Left lung (tissue), 10 donors: ENCODE measurements around the gene KICS2. TPM values are rescaled to one million over a fixed set of nuclear protein-coding genes. Genes with fewer than 3 reads are reported as not detected.

Source experiments
- ATAC-seq: fragments of 200-7000 bp; cut with Tn5 transposase; one replicate; pipeline ENCODE4 v1.9.1; 2020; ENCODE audit warnings: moderate library complexity
- DNase-seq, 4 donors: peaks; one replicate each; pipeline ENCODE4 v3.0.0-alpha.2; 2013 to 2020
- H3K27ac ChIP-seq, 2 donors: fragments of 200-600 bp; sonication (generic) in 1 of 2; one replicate each; pipeline versions ENCODE4 v1.5.0 to v1.8.0; 2020 to 2021
- H3K27me3 ChIP-seq, 2 donors: fragments of 200-600 bp; sonication (generic) in 1 of 2; one replicate each; pipeline versions ENCODE4 v1.5.0 to v1.8.0; 2020 to 2021
- H3K36me3 ChIP-seq, 2 donors: fragments of 200-600 bp; sonication (generic) in 1 of 2; one replicate each; pipeline versions ENCODE4 v1.5.0 to v1.8.0; 2020 to 2021
- H3K4me1 ChIP-seq, 2 donors: fragments of 200-600 bp; one replicate each; pipeline ENCODE4 v1.8.0; 2021
- H3K4me3 ChIP-seq, 2 donors: fragments of 200-600 bp; sonication (generic) in 1 of 2; one replicate each; pipeline versions ENCODE4 v1.5.0 to v1.8.0; 2020 to 2021; ENCODE audit warnings: mild to moderate bottlenecking in 1 of 2
- H3K9me3 ChIP-seq, 2 donors: fragments of 200-600 bp; sonication (generic) in 1 of 2; one replicate each; pipeline versions ENCODE4 v1.5.0 to v1.8.0; 2020 to 2021
- CTCF ChIP-seq, 2 donors: fragments of 200-600 bp; sonication (generic) in 1 of 2; IDR thresholded peaks; one replicate each; pipeline versions ENCODE4 v1.5.0 to v1.8.0; 2021; ENCODE audit warnings: antibody characterized with exemption in 2 of 2
- intact Hi-C, 2 donors: fragments of 100-400 bp; cut with DNase I; formaldehyde crosslinking; loops; one replicate each; pipeline versions ENCODE4 v1.11.2 to v1.14.2; 2022
- polyA plus RNA-seq, 6 donors: library from polyadenylated mRNA; unstranded; fragments of 120-200 nt; gene quantifications; one replicate each; pipeline ENCODE4 v1.2.1, GENCODE V29; 2013; ENCODE audit not compliant: insufficient read length in 6 of 6
- total RNA-seq, 2 donors: library from RNA; stranded (reverse); fragmentation: NEBNext Ultra II Directional; extraction: Animal tissue kit (Norgen Biotek cat#: 25700); gene quantifications; one replicate each; pipeline ENCODE4 v1.2.1, GENCODE V29; 2021
- donor health status: DM: no; HTN: yes; CAD: no.
- donor health status: DM: no; HTN: no; CAD: no.

KICS2 gene
- total and polyA plus RNA-seq, 8 donors: 3.7 to 7.8 (median 4.2) TPM

DNA sequence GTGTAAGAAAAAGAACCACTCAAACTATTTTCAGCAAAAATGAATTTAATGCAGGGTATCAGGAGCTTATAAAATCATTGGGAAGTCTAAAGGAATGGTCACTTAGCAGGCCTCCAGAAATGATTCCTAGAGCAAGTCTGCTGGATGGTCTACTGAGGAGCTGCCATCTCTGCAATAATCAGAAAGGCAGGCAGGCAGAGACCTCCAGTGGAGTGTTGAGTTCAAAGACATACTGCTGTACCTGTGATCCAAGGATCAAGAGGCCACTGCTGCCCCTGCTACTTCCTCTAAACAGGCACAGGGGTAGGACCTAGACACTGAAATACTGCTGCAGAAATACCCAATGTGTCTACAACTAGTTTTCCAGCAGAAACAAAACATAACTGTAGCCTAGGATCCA is 14.5 kb upstream of the KICS2 start:
- Histone ChIP-seq H3K4me3 (no peak overlapping the region), H3K27ac (no peak overlapping the region), H3K9me3 (no peaks in the 10 kb centered on the region), H3K36me3 (no peaks in the 10 kb centered on the region), H3K4me1 (no peaks in the 10 kb centered on the region), H3K27me3 (no peaks in the 10 kb centered on the region)
- ATAC-seq (no peak), DNase-seq (no peak)
- TF ChIP-seq CTCF (IDR thresholded peaks at IDR 0.05): no peak
- intact Hi-C loops: no loop called here

- intact Hi-C loops: no loop called here
- no peak for ATAC-seq
- H3K27me3 ChIP-seq: no peaks in the 10 kb centered on the region
- H3K36me3 ChIP-seq: no peaks in the 10 kb centered on the region
- no peak overlapping the region for H3K4me3 ChIP-seq
- TF ChIP-seq CTCF (IDR thresholded peaks at IDR 0.05): no peak
- no peak overlapping the region for H3K27ac ChIP-seq
- H3K9me3 ChIP-seq: peaks cover 0 to 3% of the 10 kb centered on the region in 2 donors
- no peaks in the 10 kb centered on the region for H3K4me1 ChIP-seq
- no peak for DNase-seq
Observed at GRCh38 chr12:64232196-64232595, 10.1 kb upstream of the KICS2 start.

GRCh38 chr12:64229796-64230195 is 7.7 kb upstream of the KICS2 start:
- ATAC-seq: no peak
- TF ChIP-seq CTCF (IDR thresholded peaks at IDR 0.05): no peak
- intact Hi-C loops: no loop called here
- peaks cover 0 to 3% of the 10 kb centered on the region in 2 donors for H3K9me3 ChIP-seq
- H3K4me1 ChIP-seq: no peaks in the 10 kb centered on the region
- H3K27me3 ChIP-seq: no peaks in the 10 kb centered on the region
- H3K4me3 ChIP-seq: no peak overlapping the region
- no peaks in the 10 kb centered on the region for H3K36me3 ChIP-seq
- DNase-seq: no peak
- H3K27ac ChIP-seq: no peak overlapping the region

GRCh38 chr12:64229240-64229639 is 7.1 kb upstream of the KICS2 start:
- Histone ChIP-seq H3K27ac (no peak overlapping the region), H3K4me1 (no peaks in the 10 kb centered on the region), H3K36me3 (no peaks in the 10 kb centered on the region), H3K27me3 (no peaks in the 10 kb centered on the region), H3K9me3 (peaks cover 0 to 3% of the 10 kb centered on the region in 2 donors), H3K4me3 (no peak overlapping the region)
- ATAC-seq (no peak), DNase-seq (no peak)
- intact Hi-C loops: no loop called here
- TF ChIP-seq CTCF (IDR thresholded peaks at IDR 0.05): no peak

GRCh38 chr12:64225626-64226025 is 3.5 kb upstream of the KICS2 start:
- Histone ChIP-seq H3K4me1 (peaks cover 0 to 10% of the 10 kb centered on the region in 2 donors), H3K27me3 (no peaks in the 10 kb centered on the region), H3K9me3 (peaks cover 0 to 3% of the 10 kb centered on the region in 2 donors), H3K36me3 (no peaks in the 10 kb centered on the region), H3K27ac (no peak overlapping the region), H3K4me3 (no peak overlapping the region)
- intact Hi-C loops: no loop called here
- ATAC-seq (no peak), DNase-seq (no peak)
- TF ChIP-seq CTCF (IDR thresholded peaks at IDR 0.05): no peak
